Measurements from ENCODE around the gene ERCC2. TPM values are rescaled to one million over a fixed set of nuclear protein-coding genes. Genes with fewer than 3 reads are reported as not detected.
A peak's percentile ranks its signal among the peaks of the same experiment; 100 is the strongest.

Gene ERCC2
- total RNA-seq, 1 donor from 2014 or later: 31.0 TPM

DNA sequence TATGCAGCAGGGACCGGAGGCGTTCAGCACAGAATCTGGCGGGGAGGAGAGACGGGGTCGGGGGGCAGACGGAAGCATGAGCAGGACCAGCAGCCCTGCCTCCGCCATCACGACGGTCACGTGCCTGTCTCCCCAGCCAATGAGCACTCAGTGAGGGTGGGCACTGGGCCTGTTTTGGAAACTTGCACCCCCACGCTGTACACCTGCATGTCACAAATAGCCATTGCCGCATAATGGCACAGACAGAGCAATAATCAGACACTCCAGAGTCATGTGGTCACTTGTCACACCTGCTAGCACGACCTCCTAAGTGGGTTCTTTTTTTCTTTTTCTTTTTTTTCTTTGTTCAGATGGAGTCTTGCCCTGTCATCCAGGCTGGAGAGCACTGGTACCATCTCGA lies 8.8 kb downstream of the ERCC2 start:
- Histone ChIP-seq H3K4me1 (no peaks in the 10 kb centered on the region), H3K27me3 (no peaks in the 10 kb centered on the region), H3F3A (ENCODE audit: low read depth) (no peaks in the 10 kb centered on the region), H3K9ac (no peak overlapping the region), H3K79me2 (ENCODE audit: low read depth) (no peaks in the 10 kb centered on the region), H3K4me2 (no peak overlapping the region), H3K4me3 (no peak overlapping the region), H2AFZ (replicated peaks) (no peak overlapping the region), H4K20me1 (ENCODE audit: low read depth) (peaks cover 5% of the 10 kb centered on the region), H3K36me3 (no peaks in the 10 kb centered on the region), H3K9me3 (ENCODE audit: low read depth) (no peaks in the 10 kb centered on the region), H3K27ac (no peak overlapping the region)
- H3K36me3 Mint-ChIP-seq: peaks cover 21% of the 10 kb centered on the region
- H3K4me1 Mint-ChIP-seq: peaks cover 9% of the 10 kb centered on the region
- H3K9me3 Mint-ChIP-seq: no peaks in the 10 kb centered on the region
- TF ChIP-seq EZH2phosphoT487 (IDR thresholded peaks at IDR 0.05) (no peak), EZH2 (IDR thresholded peaks at IDR 0.05) (no peak), CTCF (IDR thresholded peaks at IDR 0.05) (no peak)
- DNase-seq (ENCODE audit: low spot score): no peak
- H3K27me3 Mint-ChIP-seq (ENCODE audit: insufficient read depth, low read depth): peaks cover 2% of the 10 kb centered on the region
- H3K27ac Mint-ChIP-seq: no peak overlapping the region
- no peak overlapping the region for H3K4me3 Mint-ChIP-seq

- H3K4me3 ChIP-seq: no peak overlapping the region
- no peak overlapping the region for H3K9ac ChIP-seq
- Mint-ChIP-seq H3K4me3 (no peak overlapping the region), H3K27ac (peak overlapping the region; percentile 72), H3K9me3 (no peaks in the 10 kb centered on the region), H3K4me1 (peaks cover 9% of the 10 kb centered on the region), H3K36me3 (peaks cover 37% of the 10 kb centered on the region), H3K27me3 (ENCODE audit: insufficient read depth, low read depth) (peaks cover 3% of the 10 kb centered on the region)
- no peak overlapping the region for H3K27ac ChIP-seq
- H3K9me3 ChIP-seq (ENCODE audit: low read depth): no peaks in the 10 kb centered on the region
- no peak for DNase-seq (ENCODE audit: low spot score)
- H3K79me2 ChIP-seq (ENCODE audit: low read depth): no peaks in the 10 kb centered on the region
- no peak overlapping the region for H2AFZ ChIP-seq (replicated peaks)
- peaks cover 5% of the 10 kb centered on the region for H4K20me1 ChIP-seq (ENCODE audit: low read depth)
- H3K4me2 ChIP-seq: no peak overlapping the region
- H3K4me1 ChIP-seq: no peaks in the 10 kb centered on the region
- no peaks in the 10 kb centered on the region for H3K36me3 ChIP-seq
- TF ChIP-seq EZH2 (IDR thresholded peaks at IDR 0.05) (no peak), CTCF (IDR thresholded peaks at IDR 0.05) (no peak), EZH2phosphoT487 (IDR thresholded peaks at IDR 0.05) (no peak)
- no peaks in the 10 kb centered on the region for H3F3A ChIP-seq (ENCODE audit: low read depth)
- H3K27me3 ChIP-seq: no peaks in the 10 kb centered on the region
Measured at GRCh38 chr19:45358213-45358792, 12.1 kb downstream of the ERCC2 start.

GRCh38 chr19:45357445-45357783 lies 13.0 kb downstream of the ERCC2 start:
- Histone ChIP-seq H3F3A (ENCODE audit: low read depth) (no peaks in the 10 kb centered on the region), H3K79me2 (ENCODE audit: low read depth) (no peaks in the 10 kb centered on the region), H3K27me3 (no peaks in the 10 kb centered on the region), H4K20me1 (ENCODE audit: low read depth) (peaks cover 5% of the 10 kb centered on the region), H3K4me1 (no peaks in the 10 kb centered on the region), H3K27ac (no peak overlapping the region), H3K4me3 (no peak overlapping the region), H2AFZ (replicated peaks) (no peak overlapping the region), H3K36me3 (no peaks in the 10 kb centered on the region), H3K9me3 (ENCODE audit: low read depth) (no peaks in the 10 kb centered on the region), H3K9ac (no peak overlapping the region), H3K4me2 (no peak overlapping the region)
- H3K27ac Mint-ChIP-seq: no peak overlapping the region
- TF ChIP-seq EZH2 (IDR thresholded peaks at IDR 0.05) (no peak), EZH2phosphoT487 (IDR thresholded peaks at IDR 0.05) (no peak), CTCF (IDR thresholded peaks at IDR 0.05) (no peak)
- peaks cover 3% of the 10 kb centered on the region for H3K27me3 Mint-ChIP-seq (ENCODE audit: insufficient read depth, low read depth)
- no peaks in the 10 kb centered on the region for H3K9me3 Mint-ChIP-seq
- DNase-seq (ENCODE audit: low spot score): no peak
- H3K36me3 Mint-ChIP-seq: peaks cover 39% of the 10 kb centered on the region
- peaks cover 9% of the 10 kb centered on the region for H3K4me1 Mint-ChIP-seq
- H3K4me3 Mint-ChIP-seq: no peak overlapping the region
